Osteoblast (primary cell): ENCODE results near the gene QSOX1. TPM values are rescaled to one million over a fixed set of nuclear protein-coding genes. Genes with fewer than 3 reads are reported as not detected.

Experiments
- DNase-seq: peaks from one replicate; pipeline ENCODE4 v3.0.0; 2011; ENCODE audit warnings: low spot score, mixed read lengths; ENCODE audit not compliant: insufficient read length; ENCODE audit errors: missing footprints
- H2AFZ ChIP-seq: 2 replicates; pipeline ENCODE4 v1.6.0; 2011; ENCODE audit warnings: mild to moderate bottlenecking, low read length
- H3K27ac ChIP-seq: 2 replicates; pipeline ENCODE4 v1.5.1; 2011; ENCODE audit warnings: mild to moderate bottlenecking, low read depth, low read length, moderate library complexity
- H3K27me3 ChIP-seq: 2 replicates; pipeline ENCODE4 v1.6.0; 2012; ENCODE audit warnings: mild to moderate bottlenecking, control low read depth, inconsistent platforms, low read length, moderate library complexity; ENCODE audit not compliant: insufficient read depth
- H3K36me3 ChIP-seq: 2 replicates; pipeline ENCODE4 v1.5.1; 2011; ENCODE audit warnings: mild to moderate bottlenecking, low read length, control low read depth, moderate library complexity; ENCODE audit not compliant: insufficient read depth
- H3K4me1 ChIP-seq: 2 replicates; pipeline ENCODE4 v1.5.1; 2011; ENCODE audit warnings: mild to moderate bottlenecking, low read length, control low read depth, moderate library complexity; ENCODE audit not compliant: insufficient read depth
- H3K4me2 ChIP-seq: 2 replicates; pipeline ENCODE4 v1.6.0; 2011; ENCODE audit warnings: mild to moderate bottlenecking, low read length; ENCODE audit not compliant: insufficient read depth
- H3K4me3 ChIP-seq: fragments of 200-600 bp; sonication (generic); 3 replicates; pipeline ENCODE4 v1.5.1; 2012; ENCODE audit warnings: mild to moderate bottlenecking, low read length, inconsistent platforms; ENCODE audit not compliant: insufficient read depth
- H3K79me2 ChIP-seq: 2 replicates; pipeline ENCODE4 v1.6.0; 2012; ENCODE audit warnings: mild to moderate bottlenecking, low read length, control low read depth, inconsistent platforms; ENCODE audit not compliant: insufficient read depth
- H3K9me3 ChIP-seq: 2 replicates; pipeline ENCODE4 v1.5.1; 2011; ENCODE audit warnings: low read depth, low read length, control low read depth
- H4K20me1 ChIP-seq: 2 replicates; pipeline ENCODE4 v1.6.0; 2012; ENCODE audit warnings: mild to moderate bottlenecking, low read length, control low read depth; ENCODE audit not compliant: insufficient read depth
- total RNA-seq: library from RNA; depleted of rRNA; stranded (reverse); fragments of >200 nt; gene quantifications from 2 replicates; pipeline ENCODE4 v1.2.3, GENCODE V29; 2012
- TF ChIP-seq, protein P1 (sequence below): IDR thresholded peaks from 2 replicates; pipeline ENCODE4 v1.5.1; 2011; ENCODE audit warnings: mild to moderate bottlenecking, low read depth, low read length, moderate library complexity; ENCODE audit errors: extremely low read depth

The QSOX1 gene
- total RNA-seq, 1 donor, result 373 TPM

DNA sequence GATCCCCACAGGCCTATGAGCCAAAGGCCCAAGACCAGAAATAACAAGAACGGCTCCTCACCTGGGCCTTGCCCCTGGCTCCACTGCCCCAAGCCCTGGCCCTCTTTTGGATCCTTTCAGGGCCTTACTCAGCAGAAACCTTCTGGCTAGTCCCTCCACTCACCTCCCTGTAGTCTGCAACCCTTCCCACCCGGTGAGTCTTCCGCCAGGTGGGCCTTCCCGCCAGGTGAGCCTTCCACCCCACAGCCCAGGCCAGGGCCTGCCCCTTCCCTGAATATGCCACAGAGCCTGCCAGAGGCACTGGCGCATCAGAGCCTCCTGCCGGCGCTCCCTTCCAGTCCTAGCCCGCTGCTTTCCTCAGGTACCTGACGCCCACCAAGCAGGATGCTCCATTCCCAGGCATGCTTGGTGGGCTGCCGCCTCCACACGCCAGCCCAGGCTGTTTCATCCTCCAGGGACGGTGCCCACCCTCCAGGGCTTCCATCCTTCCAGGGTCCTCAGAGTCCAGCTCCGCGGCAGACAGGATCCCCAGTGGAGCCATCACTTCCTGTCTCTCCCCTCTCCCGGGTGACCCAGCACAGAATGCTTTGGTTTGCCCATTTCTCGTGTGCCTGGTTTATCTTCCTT is 96.3 kb downstream of the QSOX1 start:
- H3K9me3 ChIP-seq, result no peaks in the 10 kb centered on the region
- no peaks in the 10 kb centered on the region for H3K4me1 ChIP-seq
- H3K79me2 ChIP-seq, result no peaks in the 10 kb centered on the region
- H3K4me2 ChIP-seq, result no peak overlapping the region
- peaks cover 3% of the 10 kb centered on the region for H4K20me1 ChIP-seq
- peaks cover 17% of the 10 kb centered on the region for H3K27me3 ChIP-seq
- no peak overlapping the region for H2AFZ ChIP-seq
- no peaks in the 10 kb centered on the region for H3K36me3 ChIP-seq
- no peak overlapping the region for H3K4me3 ChIP-seq
- no peak overlapping the region for H3K27ac ChIP-seq
- TF ChIP-seq, protein P1, sequence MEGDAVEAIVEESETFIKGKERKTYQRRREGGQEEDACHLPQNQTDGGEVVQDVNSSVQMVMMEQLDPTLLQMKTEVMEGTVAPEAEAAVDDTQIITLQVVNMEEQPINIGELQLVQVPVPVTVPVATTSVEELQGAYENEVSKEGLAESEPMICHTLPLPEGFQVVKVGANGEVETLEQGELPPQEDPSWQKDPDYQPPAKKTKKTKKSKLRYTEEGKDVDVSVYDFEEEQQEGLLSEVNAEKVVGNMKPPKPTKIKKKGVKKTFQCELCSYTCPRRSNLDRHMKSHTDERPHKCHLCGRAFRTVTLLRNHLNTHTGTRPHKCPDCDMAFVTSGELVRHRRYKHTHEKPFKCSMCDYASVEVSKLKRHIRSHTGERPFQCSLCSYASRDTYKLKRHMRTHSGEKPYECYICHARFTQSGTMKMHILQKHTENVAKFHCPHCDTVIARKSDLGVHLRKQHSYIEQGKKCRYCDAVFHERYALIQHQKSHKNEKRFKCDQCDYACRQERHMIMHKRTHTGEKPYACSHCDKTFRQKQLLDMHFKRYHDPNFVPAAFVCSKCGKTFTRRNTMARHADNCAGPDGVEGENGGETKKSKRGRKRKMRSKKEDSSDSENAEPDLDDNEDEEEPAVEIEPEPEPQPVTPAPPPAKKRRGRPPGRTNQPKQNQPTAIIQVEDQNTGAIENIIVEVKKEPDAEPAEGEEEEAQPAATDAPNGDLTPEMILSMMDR, result no peak
- DNase-seq, result peak; percentile 57

DNA sequence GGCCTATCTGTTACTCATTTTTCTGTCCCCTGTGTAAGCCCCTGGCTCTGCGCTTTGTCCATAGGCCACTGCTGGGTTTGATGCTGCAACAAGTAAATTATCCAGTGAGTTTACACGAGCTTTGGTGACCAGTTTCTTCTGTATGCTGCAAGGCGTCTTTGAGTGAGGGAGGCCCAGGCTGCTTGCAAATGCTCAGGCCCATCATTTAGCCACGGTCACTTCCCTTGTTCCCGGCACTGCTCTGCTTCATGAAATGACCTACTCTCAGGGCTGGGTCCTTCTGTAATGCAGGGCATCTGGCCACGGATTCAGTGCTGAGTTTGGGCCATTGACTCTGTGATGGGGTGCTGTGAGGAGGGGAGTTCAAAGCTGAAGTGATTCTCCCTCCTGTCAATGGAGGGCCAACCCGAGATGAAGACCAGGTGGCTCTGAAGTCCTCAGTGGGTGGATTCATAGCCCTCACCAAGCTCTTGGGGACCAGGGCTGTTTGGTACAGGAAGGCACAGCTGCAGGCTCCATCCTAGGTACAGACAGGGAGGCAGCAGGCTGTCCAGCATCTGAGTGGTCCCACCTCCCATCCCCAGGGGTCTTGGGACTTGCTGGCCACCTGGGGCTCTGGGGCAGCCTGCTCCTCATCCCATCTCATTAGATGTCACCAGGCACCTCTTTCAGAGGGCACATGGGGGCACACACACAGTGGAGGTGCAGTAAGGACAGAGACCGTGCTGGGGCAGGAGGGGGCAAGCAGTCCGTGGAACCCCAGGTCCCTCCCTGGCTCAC is 97.0 kb downstream of the QSOX1 start:
- DNase-seq, result peak; percentile 58
- H2AFZ ChIP-seq, result no peak overlapping the region
- H3K4me2 ChIP-seq, result no peak overlapping the region
- peaks cover 3% of the 10 kb centered on the region for H4K20me1 ChIP-seq
- no peak overlapping the region for H3K4me3 ChIP-seq
- H3K36me3 ChIP-seq, result no peaks in the 10 kb centered on the region
- H3K27ac ChIP-seq, result no peak overlapping the region
- peaks cover 19% of the 10 kb centered on the region for H3K27me3 ChIP-seq
- TF ChIP-seq, protein P1, result no peak
- no peaks in the 10 kb centered on the region for H3K79me2 ChIP-seq
- H3K4me1 ChIP-seq, result no peaks in the 10 kb centered on the region
- H3K9me3 ChIP-seq, result no peaks in the 10 kb centered on the region

DNA sequence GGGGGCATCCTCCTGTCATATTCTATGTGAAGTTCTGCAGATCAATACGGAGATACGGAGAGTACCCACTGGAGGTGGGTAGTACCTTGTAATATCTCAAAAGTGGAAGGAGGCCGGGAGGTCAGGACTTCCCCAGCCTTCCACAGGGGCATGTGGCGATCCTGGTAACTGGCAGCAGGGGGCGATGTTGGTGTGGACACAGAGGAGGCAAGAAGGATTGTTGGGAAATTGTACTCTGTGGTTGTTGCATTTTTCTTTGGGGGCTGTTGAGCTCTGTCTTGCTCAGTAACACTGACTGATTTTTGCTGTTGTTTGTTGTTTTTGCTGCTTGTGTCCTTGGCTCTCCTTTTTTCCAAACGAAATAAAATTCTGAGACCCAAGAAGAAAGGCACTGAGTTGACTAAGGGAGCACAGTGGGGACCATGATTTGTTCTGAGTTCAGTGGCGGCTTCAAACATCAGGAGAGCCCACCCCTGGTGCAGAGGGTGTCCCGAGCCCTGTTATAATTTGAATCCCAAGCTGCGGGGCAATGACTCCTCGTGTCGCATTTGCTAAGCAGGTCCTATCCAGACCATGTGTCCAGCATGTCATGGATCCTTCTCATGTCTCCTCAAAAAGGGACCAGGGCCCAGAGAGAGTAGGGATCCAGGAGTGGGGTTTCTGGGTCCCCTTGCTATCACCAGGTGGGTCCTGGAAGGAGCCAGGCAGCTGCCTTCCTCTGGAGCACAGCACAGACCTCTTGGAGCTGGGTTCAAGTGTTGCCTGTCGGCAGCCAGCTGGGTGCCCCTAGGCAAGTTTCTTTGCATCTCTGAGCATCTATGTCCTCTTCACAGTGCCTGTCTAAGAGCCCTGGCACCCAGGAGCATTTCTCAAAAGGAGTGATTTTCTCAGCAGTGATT is 98.2 kb downstream of the QSOX1 start:
- peaks cover 3% of the 10 kb centered on the region for H4K20me1 ChIP-seq
- H3K27me3 ChIP-seq, result peaks cover 31% of the 10 kb centered on the region
- H3K4me3 ChIP-seq, result no peak overlapping the region
- no peak overlapping the region for H2AFZ ChIP-seq
- no peaks in the 10 kb centered on the region for H3K79me2 ChIP-seq
- TF ChIP-seq, protein P1, result peak; percentile 90
- H3K4me1 ChIP-seq, result no peaks in the 10 kb centered on the region
- no peaks in the 10 kb centered on the region for H3K36me3 ChIP-seq
- H3K27ac ChIP-seq, result no peak overlapping the region
- no peak overlapping the region for H3K4me2 ChIP-seq
- DNase-seq, result peak; percentile 93
- H3K9me3 ChIP-seq, result no peaks in the 10 kb centered on the region

Other genes with a start within 250 kb of the QSOX1 start
- 62.5 and 82.2 TPM in 2 replicates for gene CEP350, start 200.1 kb upstream of the QSOX1 start, total RNA-seq
- gene LHX4, start 75.4 kb downstream of the QSOX1 start, total RNA-seq, result not detected in 2 replicates